Erythroblast (primary cell): ENCODE measurements around the gene DHRS13.
"Not testable (repeated sequence)": the region's sequence is repeated elsewhere in the genome, so short reads cannot be mapped to it uniquely, and the experiment has no call there.

Source experiments
- DNase-seq, 2 experiments: peaks; one replicate each; lab custom pipeline; 2025; lab: John Stamatoyannopoulos, UW
- GATA1 ChIP-seq: IDR thresholded peaks from 2 replicates; pipeline ENCODE4 v1.6.1; 2011; ENCODE audit warnings: low read depth, mild to moderate bottlenecking, control low read depth, low read length, moderate library complexity
- POLR2A ChIP-seq: IDR thresholded peaks from 2 replicates; pipeline ENCODE4 v1.6.1; 2011; ENCODE audit warnings: mild to moderate bottlenecking, low read length

The DHRS13 gene

DNA sequence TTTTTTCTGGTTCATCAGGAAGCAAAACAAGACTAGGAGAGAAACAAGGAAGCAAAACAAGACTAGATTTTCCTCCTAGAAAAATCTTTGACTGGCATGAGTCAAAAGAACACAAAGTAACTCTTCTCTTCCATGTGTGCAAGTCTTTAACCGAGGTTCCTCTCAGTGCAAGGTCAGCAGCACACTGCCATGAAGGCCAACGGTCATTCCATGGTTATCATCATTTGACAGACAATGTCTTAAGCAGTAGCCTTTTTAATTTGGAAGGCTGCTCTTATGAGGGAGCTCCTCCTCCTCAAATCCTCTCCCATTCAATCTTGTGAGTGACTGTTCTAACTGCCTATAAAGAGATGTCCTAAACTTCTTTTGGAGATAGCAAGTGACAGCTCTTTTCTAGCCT lies 15.4 kb upstream of the DHRS13 start:
- no peak for DNase-seq
- no peak for TF ChIP-seq GATA1
- no peak for TF ChIP-seq POLR2A

DNA sequence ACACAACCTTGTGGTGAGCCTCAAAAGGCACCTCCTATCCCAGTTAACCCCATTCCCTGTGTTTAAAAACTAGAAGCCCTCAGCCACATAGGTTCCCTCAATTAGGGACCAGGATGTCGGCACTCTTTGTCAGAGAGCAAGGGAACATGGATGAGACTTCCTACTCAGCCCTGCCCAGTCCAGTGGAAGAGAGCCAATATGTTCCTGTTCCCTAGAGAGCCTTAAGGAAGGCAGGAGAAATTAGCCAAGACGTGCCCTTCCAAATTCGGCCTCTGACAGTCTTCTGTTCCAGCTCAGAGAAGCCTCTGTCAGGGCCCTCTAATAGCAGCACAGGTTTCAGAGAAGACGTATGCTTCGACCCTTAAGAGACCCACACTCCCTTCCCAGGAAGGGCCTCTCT lies 14.6 kb upstream of the DHRS13 start:
- DNase-seq, result no peak
- TF ChIP-seq POLR2A (no peak), GATA1 (no peak)

DNA sequence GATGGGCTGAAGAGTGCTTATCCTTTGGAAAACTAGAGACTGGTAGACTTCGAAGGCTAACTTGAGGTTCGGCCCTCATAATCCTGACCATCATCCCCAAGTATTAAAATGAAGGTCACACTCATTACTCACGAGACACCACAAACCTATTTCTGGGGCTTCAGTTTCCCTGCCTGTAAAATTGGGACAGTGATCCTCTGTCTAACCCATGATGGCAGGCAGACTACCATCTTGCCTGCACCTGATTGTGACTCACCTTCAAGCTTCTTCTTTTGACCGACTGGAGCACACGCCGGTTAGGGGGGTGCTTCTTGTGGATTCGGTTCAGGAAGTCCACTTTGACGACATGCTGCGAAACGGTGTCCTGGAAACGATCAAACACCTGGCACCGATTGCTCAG lies 14.2 kb upstream of the DHRS13 start:
- no peak for DNase-seq
- TF ChIP-seq GATA1 (no peak), POLR2A (no peak)

DNA sequence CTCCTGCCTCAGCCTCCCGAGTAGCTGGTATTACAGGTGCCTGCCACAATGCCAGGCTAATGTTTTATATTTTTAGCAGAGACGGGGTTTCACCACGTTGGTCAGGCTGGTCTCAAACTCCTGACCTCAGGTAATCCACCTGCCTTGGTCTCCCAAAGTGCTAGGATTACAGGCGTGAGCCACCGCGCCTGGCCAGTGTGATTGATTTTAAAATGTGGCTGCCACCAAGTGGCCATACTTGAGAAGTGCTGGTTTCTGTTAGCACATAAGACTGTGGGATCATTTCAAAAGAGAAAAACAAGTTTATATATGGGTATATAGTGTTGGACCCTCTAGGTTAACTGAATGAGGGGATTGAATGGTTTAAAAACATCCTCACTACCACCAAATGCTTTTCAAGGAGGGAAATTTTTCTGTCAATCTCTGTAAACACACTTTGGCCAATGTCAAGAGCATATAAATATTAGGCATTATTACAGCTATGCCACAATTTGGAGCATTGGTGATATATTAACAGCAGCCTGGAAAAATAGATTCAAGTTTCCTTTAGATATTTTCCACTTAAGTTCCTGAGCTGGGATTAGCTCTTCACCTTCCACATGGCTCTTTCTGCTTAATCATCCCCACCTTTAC lies 13.5 kb upstream of the DHRS13 start:
- TF ChIP-seq POLR2A (no peak), GATA1 (no peak)
- peak; percentile 63 to 73 for DNase-seq

DNA sequence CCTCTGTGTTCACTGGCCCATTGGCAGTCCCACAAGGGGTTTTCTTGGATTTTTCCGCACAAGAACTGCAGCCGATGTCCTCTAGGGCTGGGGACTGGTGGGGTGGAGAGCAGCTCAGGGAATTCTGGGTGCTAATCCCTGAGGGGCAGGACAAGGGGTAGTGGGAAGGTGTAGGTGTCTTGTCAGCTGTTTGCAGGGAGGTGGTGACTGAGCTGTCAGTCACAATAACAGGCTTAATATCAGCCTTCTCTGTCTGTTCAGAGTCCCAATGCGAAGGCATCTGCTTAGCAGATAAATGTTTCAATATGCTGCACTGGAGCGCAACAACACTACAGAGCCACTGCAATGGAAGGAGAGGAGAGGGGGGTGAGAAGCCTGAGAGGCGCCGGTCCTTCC lies 10.1 kb upstream of the DHRS13 start:
- TF ChIP-seq GATA1, result no peak
- TF ChIP-seq POLR2A, result no peak
- DNase-seq, result peak; percentile 23 to 37

DNA sequence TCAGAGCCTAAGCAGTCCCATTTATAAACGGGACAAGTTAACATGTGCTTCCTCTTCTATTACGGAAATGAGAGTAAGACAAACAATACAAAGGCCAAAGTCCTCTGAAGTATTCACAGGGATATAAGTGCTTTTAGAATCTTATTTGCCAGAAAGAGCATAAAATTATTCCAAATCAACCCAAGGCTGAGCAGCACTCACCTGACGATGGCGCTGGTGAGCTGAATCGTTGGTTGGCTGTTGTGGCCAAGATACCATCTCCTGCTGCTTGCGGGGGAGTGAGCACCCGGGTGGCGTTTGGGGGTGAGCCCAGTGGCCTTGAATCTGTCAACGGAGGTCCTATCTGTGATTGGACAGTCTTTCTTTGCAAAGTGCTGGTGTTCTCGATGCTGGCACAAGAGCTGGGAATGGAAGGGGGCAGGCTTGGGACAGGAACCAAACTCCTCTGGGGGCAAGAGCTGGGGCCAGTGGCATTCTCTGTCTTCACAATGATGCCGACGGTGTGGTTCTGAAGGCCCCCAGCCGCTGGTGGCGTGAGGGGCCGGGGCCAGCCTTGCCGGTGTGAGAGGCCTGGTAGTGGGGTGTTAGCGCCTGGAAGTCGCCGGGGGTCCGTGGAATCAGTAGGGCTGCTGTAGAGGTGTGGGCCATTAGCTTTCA lies 9.5 kb upstream of the DHRS13 start:
- TF ChIP-seq POLR2A, result no peak
- no peak for TF ChIP-seq GATA1
- peak; percentile 63 to 69 for DNase-seq

DNA sequence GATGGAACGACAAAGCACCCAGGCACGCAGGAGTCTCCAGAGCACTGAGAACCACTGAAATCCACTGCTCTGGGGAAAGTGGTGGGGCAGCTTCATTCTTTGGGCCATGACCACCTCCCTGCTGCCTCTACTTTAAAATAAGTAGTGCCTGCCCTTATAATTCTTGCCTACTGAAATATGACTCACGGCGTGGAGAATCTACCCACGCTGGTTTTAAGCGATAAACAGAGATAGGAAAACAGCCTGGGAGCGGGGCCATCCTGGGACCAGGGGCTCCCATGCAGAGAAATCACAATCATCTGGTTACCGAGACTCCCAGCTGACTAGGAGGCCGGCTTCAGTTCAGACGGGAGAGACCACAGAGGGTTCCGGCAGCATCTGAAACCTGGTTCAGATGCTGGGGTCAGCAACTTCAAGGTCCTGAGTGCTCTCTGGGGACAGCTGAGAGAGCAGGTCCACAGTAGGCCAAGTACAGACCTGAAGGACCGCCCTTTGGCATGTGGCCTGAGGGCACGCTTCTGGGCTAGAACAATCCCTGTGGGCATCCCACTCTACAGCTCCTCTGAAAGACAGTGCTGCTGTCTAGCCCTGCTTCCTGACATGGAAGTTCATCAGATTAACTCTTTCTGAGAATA lies 8.6 kb upstream of the DHRS13 start:
- TF ChIP-seq GATA1, result no peak
- TF ChIP-seq POLR2A, result no peak
- DNase-seq, result no peak

DNA sequence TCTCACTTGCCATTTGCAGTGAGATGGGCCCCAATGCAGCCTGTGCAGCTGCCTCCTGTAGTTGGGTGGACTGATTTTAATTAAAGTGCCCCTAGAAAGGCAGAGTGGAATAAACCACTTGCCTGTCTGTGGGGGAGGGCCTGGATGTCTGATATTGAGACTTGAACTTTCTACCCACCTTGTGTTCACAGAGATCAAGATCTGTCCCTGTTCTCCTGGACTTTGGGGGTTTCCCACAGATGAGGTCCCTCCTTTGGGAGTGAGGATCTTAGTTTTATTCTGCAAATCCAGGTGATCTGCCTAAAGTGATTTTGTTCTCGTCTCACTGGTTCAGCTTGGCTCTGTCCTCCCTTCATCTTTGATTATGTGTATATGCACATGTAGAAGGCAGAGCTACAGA lies 7.7 kb upstream of the DHRS13 start:
- TF ChIP-seq POLR2A (no peak), GATA1 (no peak)
- no peak for DNase-seq

DNA sequence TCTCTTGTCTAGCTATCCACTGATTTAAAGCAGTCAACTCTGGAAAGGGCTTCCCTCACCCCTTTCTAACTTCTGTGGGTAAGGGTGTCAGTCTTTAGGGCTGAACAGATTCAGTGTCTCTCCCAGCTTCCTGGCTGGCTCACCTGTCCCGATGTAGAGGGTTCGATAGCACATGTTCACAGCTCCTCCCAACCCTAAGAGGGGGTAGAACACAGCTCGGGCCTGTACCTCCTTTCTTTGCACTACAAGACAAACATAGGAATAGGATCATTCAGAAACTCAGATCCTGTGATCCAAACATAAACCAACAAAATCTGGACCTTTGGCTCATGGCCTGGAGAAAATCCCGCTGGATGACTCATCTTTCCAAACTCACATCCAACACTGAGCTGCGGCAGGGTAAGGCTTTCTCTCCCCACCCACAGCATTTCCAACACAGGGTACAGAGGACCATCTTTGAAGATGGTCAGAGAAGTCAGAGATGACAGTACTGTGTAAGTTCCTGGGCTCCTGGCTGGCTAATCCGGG lies 5.8 kb upstream of the DHRS13 start:
- DNase-seq, result no peak
- TF ChIP-seq GATA1 (no peak), POLR2A (no peak)

DNA sequence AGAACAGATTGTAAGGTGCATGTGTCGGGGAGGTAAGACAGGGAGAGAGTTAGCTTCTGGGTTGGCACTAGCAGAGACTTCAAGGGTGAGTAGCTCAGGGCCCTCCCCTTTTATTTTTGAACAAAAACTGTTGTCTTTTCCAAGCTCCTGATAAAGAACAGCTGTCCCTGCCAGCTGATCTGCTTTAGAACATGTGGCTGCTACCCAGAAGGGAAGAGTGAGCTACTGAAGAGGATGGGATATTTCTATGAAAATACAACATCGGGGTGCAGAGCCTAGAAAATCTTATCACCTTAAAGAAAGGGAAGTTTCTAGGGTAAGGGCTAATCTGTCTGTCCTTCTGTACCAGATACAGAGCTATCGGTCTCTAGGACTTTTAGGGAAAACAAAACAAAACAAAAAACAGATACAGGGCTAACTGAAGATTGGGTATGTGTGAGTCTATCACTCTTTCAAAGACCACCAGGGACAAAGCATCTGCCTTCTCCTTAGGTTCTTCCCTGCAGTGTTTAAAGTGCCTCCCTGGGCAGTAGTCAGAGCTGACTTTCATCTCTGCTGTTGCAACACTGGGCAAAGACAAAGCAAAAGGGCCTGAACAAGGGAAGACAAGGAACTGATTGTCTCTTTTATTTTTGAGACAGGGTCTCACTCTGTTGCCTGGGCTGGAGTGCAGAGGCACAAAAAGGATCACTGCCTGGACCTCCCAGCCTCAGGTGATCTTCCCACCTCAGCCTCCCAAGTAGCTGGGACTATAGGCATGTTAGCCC lies 5.0 kb upstream of the DHRS13 start:
- DNase-seq, result peak; percentile 61 to 79
- no peak for TF ChIP-seq GATA1
- TF ChIP-seq POLR2A, result no peak

DNA sequence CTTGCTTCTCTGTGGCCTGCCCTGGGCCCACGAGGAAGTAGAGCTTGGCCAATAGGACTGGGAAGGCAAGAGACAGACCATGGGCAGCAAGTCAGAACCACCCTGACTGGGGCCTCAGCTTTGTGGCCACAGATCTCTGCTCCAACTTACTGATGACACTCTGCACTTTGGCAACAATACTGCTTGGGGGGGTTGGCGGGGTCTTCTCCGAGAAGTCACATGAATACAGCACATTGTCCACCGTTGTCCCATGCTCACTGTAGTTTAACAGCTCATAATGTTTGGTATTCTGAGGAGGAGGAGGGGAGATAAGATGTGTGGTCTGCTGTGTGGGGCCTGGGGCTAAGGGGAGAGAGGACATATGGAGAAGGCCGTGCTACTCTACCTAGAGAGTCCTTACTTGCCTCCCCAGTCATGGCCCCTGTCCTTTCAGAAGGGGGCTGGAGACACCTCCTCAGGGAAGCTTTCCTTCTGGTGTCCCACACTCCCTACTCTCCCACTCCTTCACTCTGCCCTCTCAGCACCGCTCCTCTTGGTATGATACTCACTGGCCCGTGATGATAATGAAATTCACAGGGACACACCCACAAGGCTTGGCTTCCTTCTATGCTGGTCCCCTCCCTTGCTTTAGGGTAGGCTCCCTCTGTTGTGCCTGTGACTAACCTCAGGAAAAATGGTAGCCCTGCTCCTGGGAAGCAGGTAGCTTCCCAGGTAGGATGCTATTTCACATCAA lies 4.0 kb upstream of the DHRS13 start:
- peak; percentile 82 to 85 for DNase-seq
- TF ChIP-seq GATA1, result no peak
- TF ChIP-seq POLR2A, result peak; percentile 59

DNA sequence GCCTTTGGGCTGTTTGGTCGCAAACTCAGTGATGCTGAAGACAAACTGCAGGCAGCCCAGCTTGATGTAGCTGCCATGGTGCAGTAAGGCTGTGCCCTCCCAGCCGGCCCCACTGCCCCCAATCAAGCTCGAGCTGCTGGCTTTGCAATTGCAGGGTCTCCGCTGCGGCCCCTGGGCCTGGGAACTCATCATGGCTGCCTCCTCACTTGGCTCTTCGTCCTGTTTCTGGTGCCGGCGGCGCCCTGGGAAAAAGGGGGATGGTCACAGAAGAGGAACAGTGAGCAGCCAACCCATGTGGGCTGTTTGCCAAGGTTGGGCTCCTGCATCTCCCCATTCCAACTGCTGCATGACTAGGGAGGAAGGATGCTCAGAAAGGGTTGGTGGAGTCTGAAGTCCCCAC lies 3.4 kb upstream of the DHRS13 start:
- TF ChIP-seq GATA1, result no peak
- TF ChIP-seq POLR2A, result no peak
- peak in 1 of 2 experiments; percentile 57 for DNase-seq

DNA sequence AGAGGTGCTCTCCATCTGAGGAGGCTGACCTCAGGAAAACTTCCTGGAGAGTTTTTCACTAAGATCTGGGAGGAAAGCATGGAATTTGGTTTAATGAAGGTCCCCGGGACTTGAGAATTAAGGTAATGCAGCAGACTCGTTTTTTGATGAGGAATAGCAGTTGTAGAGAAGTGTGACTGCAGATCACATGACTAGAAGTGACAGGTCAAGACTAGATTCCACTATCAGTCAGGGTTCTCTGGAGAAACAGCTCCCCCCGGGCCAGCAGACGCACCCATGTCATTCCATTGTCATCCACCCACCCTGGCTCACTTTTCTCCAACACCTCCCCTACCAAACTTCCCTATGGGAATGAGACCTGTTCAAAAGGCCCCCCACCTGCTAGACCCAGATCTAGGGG lies 1.9 kb upstream of the DHRS13 start:
- DNase-seq, result peak; percentile 68 to 69
- no peak for TF ChIP-seq POLR2A
- no peak for TF ChIP-seq GATA1

DNA sequence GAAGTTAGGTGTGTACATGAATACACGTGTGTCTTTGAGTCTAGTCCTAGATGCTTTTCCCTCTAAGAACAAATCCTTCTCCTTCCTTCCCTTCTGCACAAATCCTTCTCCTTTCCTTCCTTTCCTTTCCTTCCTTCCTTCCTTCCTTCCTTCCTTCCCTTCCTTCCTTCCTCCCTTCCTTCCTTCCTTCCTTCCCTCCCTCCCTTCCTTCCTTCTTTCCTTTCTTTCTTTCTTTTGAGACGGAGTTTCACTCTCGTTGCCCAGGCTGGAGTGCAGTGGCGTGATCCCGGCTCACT lies 615 bp upstream of the DHRS13 start:
- not testable (repeated sequence) for DNase-seq
